Neural cell (in vitro differentiated cells): Measurements from ENCODE around the gene UNC5B.

ENCODE experiments used
- EP300 ChIP-seq: fragments of 450-650 bp; conservative IDR thresholded peaks from 2 replicates; pipeline ENCODE4 v1.6.1; 2014; ENCODE audit warnings: antibody characterized with exemption, mild to moderate bottlenecking, moderate library complexity; ENCODE audit not compliant: poor library complexity, severe bottlenecking
- EZH2 ChIP-seq: fragments of 200-600, 300-800 bp; shearing (Covaris generic), sonication (generic); IDR thresholded peaks from 2 replicates; pipeline ENCODE4 v1.6.1; 2014; ENCODE audit warnings: antibody characterized with exemption, low read length, borderline replicate concordance, mild to moderate bottlenecking; ENCODE audit not compliant: insufficient read depth, poor library complexity, severe bottlenecking
- MXI1 ChIP-seq: fragments of 450-650 bp; conservative IDR thresholded peaks from 2 replicates; pipeline ENCODE4 v1.6.1; 2014; ENCODE audit warnings: antibody characterized with exemption, mild to moderate bottlenecking; ENCODE audit not compliant: poor library complexity, severe bottlenecking
- POLR2AphosphoS5 ChIP-seq: IDR thresholded peaks from 2 replicates; pipeline ENCODE4 v1.6.1; 2012
- RAD21 ChIP-seq: fragments of 450-650 bp; conservative IDR thresholded peaks from 2 replicates; pipeline ENCODE4 v1.6.1; 2014; ENCODE audit warnings: antibody characterized with exemption, mild to moderate bottlenecking, moderate library complexity
- SMC3 ChIP-seq: fragments of 450-650 bp; conservative IDR thresholded peaks from 2 replicates; pipeline ENCODE4 v1.6.1; 2014; ENCODE audit warnings: antibody characterized with exemption, mild to moderate bottlenecking, moderate library complexity; ENCODE audit not compliant: poor library complexity
- TAF1 ChIP-seq: IDR thresholded peaks from 2 replicates; pipeline ENCODE4 v1.6.1; 2012; ENCODE audit warnings: low read depth
- TF ChIP-seq, protein P1 (sequence below): fragments of 450-650 bp; IDR thresholded peaks from 2 replicates; pipeline ENCODE4 v1.5.1; 2014; ENCODE audit warnings: antibody characterized with exemption, mild to moderate bottlenecking, moderate library complexity; ENCODE audit not compliant: poor library complexity, severe bottlenecking
- TF ChIP-seq, protein P2 (sequence below): IDR thresholded peaks from 2 replicates; pipeline ENCODE4 v1.6.1; 2012; ENCODE audit warnings: borderline replicate concordance

DNA sequence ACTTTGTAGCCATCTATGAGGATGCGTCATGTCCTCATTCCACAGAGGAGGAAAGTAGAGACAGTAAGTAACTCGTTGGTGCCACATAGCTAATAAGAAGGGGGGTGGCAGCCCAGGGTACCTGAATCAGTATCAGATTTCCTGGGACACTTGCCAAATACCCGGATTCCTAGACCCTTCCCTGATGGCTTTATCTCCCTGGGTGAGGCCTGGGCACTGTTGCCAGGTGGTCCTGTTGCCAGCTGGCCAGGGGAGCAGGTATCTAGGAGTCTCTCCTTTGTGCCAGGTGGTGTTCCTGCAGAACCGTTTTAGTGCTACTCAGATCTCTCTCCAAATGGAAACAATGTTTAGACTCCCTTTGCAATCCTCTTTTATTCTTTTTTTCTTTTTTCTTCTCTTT is 119.4 kb downstream of the UNC5B start:
- TF ChIP-seq, protein P1, sequence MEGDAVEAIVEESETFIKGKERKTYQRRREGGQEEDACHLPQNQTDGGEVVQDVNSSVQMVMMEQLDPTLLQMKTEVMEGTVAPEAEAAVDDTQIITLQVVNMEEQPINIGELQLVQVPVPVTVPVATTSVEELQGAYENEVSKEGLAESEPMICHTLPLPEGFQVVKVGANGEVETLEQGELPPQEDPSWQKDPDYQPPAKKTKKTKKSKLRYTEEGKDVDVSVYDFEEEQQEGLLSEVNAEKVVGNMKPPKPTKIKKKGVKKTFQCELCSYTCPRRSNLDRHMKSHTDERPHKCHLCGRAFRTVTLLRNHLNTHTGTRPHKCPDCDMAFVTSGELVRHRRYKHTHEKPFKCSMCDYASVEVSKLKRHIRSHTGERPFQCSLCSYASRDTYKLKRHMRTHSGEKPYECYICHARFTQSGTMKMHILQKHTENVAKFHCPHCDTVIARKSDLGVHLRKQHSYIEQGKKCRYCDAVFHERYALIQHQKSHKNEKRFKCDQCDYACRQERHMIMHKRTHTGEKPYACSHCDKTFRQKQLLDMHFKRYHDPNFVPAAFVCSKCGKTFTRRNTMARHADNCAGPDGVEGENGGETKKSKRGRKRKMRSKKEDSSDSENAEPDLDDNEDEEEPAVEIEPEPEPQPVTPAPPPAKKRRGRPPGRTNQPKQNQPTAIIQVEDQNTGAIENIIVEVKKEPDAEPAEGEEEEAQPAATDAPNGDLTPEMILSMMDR, result no peak
- TF ChIP-seq EP300 (no peak), EZH2 (no peak), POLR2AphosphoS5 (no peak), RAD21 (no peak), SMC3 (no peak), MXI1 (no peak), TAF1 (no peak)
- TF ChIP-seq, protein P2, sequence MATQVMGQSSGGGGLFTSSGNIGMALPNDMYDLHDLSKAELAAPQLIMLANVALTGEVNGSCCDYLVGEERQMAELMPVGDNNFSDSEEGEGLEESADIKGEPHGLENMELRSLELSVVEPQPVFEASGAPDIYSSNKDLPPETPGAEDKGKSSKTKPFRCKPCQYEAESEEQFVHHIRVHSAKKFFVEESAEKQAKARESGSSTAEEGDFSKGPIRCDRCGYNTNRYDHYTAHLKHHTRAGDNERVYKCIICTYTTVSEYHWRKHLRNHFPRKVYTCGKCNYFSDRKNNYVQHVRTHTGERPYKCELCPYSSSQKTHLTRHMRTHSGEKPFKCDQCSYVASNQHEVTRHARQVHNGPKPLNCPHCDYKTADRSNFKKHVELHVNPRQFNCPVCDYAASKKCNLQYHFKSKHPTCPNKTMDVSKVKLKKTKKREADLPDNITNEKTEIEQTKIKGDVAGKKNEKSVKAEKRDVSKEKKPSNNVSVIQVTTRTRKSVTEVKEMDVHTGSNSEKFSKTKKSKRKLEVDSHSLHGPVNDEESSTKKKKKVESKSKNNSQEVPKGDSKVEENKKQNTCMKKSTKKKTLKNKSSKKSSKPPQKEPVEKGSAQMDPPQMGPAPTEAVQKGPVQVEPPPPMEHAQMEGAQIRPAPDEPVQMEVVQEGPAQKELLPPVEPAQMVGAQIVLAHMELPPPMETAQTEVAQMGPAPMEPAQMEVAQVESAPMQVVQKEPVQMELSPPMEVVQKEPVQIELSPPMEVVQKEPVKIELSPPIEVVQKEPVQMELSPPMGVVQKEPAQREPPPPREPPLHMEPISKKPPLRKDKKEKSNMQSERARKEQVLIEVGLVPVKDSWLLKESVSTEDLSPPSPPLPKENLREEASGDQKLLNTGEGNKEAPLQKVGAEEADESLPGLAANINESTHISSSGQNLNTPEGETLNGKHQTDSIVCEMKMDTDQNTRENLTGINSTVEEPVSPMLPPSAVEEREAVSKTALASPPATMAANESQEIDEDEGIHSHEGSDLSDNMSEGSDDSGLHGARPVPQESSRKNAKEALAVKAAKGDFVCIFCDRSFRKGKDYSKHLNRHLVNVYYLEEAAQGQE, result no peak
